ENCODE results near the gene RYR2. TPM values are rescaled to one million over a fixed set of nuclear protein-coding genes. Genes with fewer than 3 reads are reported as not detected.

RYR2 gene
- total RNA-seq, 6 donors from 2014 or later: 1.8 to 23.0 (median 3.7) TPM

- peaks cover 0 to 8% (median 0%) of the 10 kb centered on the region in 4 donors for H3K36me3 ChIP-seq
- 67 to 72% methylated on average over 3 of the region's 3 CpGs for WGBS, 2 donors
- no peaks in the 10 kb centered on the region for H3K4me1 ChIP-seq
- H3K9me3 ChIP-seq: no peaks in the 10 kb centered on the region
- no peak overlapping the region for H3K4me3 ChIP-seq
- DNase-seq: no peak
- no peaks in the 10 kb centered on the region for H3K27me3 ChIP-seq
- no peak for ATAC-seq (ENCODE audit: low FRiP score in 2 of 2)
- H3K27ac ChIP-seq: no peak overlapping the region
- TF ChIP-seq EP300 (IDR thresholded peaks at IDR 0.05) (no peak), POLR2A (IDR thresholded peaks at IDR 0.05) (no peak), POLR2AphosphoS5 (IDR thresholded peaks at IDR 0.05) (no peak)
- TF ChIP-seq, protein P1, sequence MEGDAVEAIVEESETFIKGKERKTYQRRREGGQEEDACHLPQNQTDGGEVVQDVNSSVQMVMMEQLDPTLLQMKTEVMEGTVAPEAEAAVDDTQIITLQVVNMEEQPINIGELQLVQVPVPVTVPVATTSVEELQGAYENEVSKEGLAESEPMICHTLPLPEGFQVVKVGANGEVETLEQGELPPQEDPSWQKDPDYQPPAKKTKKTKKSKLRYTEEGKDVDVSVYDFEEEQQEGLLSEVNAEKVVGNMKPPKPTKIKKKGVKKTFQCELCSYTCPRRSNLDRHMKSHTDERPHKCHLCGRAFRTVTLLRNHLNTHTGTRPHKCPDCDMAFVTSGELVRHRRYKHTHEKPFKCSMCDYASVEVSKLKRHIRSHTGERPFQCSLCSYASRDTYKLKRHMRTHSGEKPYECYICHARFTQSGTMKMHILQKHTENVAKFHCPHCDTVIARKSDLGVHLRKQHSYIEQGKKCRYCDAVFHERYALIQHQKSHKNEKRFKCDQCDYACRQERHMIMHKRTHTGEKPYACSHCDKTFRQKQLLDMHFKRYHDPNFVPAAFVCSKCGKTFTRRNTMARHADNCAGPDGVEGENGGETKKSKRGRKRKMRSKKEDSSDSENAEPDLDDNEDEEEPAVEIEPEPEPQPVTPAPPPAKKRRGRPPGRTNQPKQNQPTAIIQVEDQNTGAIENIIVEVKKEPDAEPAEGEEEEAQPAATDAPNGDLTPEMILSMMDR (IDR thresholded peaks at IDR 0.05): no peak
These were observed 746.1 kb downstream of the RYR2 start for GRCh38 chr1:237788069-237788468.

- no peak overlapping the region for H3K4me3 ChIP-seq
- H3K27me3 ChIP-seq: no peaks in the 10 kb centered on the region
- H3K4me1 ChIP-seq: no peaks in the 10 kb centered on the region
- H3K27ac ChIP-seq: no peak overlapping the region
- WGBS, 2 donors: 67 to 75% methylated on average over 5 of the region's 5 CpGs
- TF ChIP-seq POLR2AphosphoS5 (IDR thresholded peaks at IDR 0.05): no peak
- TF ChIP-seq EP300 (IDR thresholded peaks at IDR 0.05): no peak
- TF ChIP-seq, protein P1 (IDR thresholded peaks at IDR 0.05): no peak
- no peak for TF ChIP-seq POLR2A (IDR thresholded peaks at IDR 0.05)
- ATAC-seq (ENCODE audit: low FRiP score in 2 of 2) (no peak), DNase-seq (no peak)
- H3K9me3 ChIP-seq: no peaks in the 10 kb centered on the region
- peaks cover 0 to 1% (median 0%) of the 10 kb centered on the region in 4 donors for H3K36me3 ChIP-seq
These were observed 747.6 kb downstream of the RYR2 start for GRCh38 chr1:237789619-237790018.

DNA sequence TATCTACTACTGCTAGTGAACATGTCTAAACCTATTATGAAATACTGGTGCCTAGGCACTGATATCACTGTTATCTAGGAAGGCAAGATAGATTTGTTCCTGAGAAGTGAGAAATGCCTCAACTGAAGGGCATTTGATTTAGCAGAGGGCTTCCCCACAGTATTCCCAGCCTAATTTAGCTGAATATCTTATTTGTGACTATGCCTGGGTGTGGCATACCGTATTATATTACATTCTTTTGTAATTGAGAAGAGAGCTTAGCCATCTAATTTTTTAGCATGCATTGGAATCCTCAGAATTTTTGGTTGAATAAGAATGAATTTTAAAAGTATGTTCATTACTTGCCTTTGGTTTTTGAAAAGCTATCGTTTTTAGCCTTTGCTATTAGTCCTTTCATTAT is 749.6 kb downstream of the RYR2 start:
- Histone ChIP-seq H3K27ac (no peak overlapping the region), H3K27me3 (no peaks in the 10 kb centered on the region), H3K4me3 (no peak overlapping the region), H3K36me3 (no peaks in the 10 kb centered on the region), H3K4me1 (no peaks in the 10 kb centered on the region), H3K9me3 (no peaks in the 10 kb centered on the region)
- 78 to 81% methylated on average over 2 of the region's 2 CpGs for WGBS, 2 donors
- TF ChIP-seq EP300 (IDR thresholded peaks at IDR 0.05): no peak
- TF ChIP-seq, protein P1 (IDR thresholded peaks at IDR 0.05): no peak
- TF ChIP-seq POLR2A (IDR thresholded peaks at IDR 0.05): no peak
- TF ChIP-seq POLR2AphosphoS5 (IDR thresholded peaks at IDR 0.05): no peak
- ATAC-seq (ENCODE audit: low FRiP score in 2 of 2) (no peak), DNase-seq (no peak)

- WGBS, 2 donors: 78 to 84% methylated on average over 7 of the region's 7 CpGs
- Histone ChIP-seq H3K36me3 (no peaks in the 10 kb centered on the region), H3K27me3 (no peaks in the 10 kb centered on the region), H3K4me1 (no peaks in the 10 kb centered on the region), H3K27ac (no peak overlapping the region), H3K9me3 (no peaks in the 10 kb centered on the region), H3K4me3 (no peak overlapping the region)
- ATAC-seq (ENCODE audit: low FRiP score in 2 of 2) (no peak), DNase-seq (no peak)
- TF ChIP-seq POLR2A (IDR thresholded peaks at IDR 0.05): no peak
- no peak for TF ChIP-seq POLR2AphosphoS5 (IDR thresholded peaks at IDR 0.05)
- TF ChIP-seq EP300 (IDR thresholded peaks at IDR 0.05): no peak
- TF ChIP-seq, protein P1 (IDR thresholded peaks at IDR 0.05): no peak
These were observed 750.2 kb downstream of the RYR2 start for GRCh38 chr1:237792149-237792548.

DNA sequence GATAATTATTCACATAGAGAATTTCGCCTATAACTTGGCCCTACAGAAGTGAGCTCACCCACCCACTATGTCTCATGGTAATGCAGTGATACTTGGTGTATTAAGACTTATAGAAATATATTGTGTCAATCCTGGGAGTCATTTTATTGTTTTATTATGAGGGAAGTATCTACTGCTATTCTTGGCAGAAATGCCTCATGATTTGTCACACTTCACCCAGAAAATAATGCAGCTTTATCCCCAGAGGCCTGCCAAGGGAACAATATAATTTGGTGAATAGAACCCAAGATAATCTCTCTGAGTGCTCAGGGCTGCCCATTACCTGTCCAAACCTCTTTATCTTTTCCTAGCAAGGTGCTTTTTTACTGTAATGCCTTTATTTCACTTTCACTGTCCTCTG is 750.7 kb downstream of the RYR2 start:
- no peak for ATAC-seq (ENCODE audit: low FRiP score in 2 of 2)
- no peaks in the 10 kb centered on the region for H3K9me3 ChIP-seq
- H3K4me1 ChIP-seq: no peaks in the 10 kb centered on the region
- no peaks in the 10 kb centered on the region for H3K27me3 ChIP-seq
- H3K36me3 ChIP-seq: no peaks in the 10 kb centered on the region
- TF ChIP-seq, protein P1 (IDR thresholded peaks at IDR 0.05): no peak
- TF ChIP-seq POLR2AphosphoS5 (IDR thresholded peaks at IDR 0.05) (no peak), EP300 (IDR thresholded peaks at IDR 0.05) (no peak), POLR2A (IDR thresholded peaks at IDR 0.05) (no peak)
- H3K4me3 ChIP-seq: no peak overlapping the region
- no peak for DNase-seq
- H3K27ac ChIP-seq: no peak overlapping the region
- 78 to 100% methylated on average over 1 of the region's 1 CpG for whole genome bisulfite sequencing, 2 donors
